Measurements from ENCODE around the gene RXRA.

The RXRA gene

DNA sequence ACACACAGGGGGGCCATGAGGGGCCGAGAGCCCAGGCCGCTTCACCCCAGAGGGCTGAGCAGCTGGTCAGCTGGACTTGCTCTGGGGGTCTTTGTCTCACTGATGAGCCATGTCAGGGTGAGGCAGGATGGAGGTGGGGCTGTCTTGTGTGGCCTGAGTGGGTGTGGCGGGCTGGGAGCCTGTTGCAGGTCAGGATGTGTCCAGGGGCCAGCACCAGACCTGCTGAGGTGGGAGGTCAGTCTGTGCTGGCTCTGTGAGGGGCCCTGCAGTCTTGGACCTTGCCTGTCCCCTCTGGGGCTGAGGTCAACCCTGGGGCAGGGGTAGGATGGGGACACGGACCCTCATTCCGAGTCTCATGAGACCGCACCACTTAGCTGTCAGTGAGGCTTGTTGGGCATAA lies 56.9 kb downstream of the RXRA start:
- no peak for DNase-seq (ENCODE audit: low spot score)

DNA sequence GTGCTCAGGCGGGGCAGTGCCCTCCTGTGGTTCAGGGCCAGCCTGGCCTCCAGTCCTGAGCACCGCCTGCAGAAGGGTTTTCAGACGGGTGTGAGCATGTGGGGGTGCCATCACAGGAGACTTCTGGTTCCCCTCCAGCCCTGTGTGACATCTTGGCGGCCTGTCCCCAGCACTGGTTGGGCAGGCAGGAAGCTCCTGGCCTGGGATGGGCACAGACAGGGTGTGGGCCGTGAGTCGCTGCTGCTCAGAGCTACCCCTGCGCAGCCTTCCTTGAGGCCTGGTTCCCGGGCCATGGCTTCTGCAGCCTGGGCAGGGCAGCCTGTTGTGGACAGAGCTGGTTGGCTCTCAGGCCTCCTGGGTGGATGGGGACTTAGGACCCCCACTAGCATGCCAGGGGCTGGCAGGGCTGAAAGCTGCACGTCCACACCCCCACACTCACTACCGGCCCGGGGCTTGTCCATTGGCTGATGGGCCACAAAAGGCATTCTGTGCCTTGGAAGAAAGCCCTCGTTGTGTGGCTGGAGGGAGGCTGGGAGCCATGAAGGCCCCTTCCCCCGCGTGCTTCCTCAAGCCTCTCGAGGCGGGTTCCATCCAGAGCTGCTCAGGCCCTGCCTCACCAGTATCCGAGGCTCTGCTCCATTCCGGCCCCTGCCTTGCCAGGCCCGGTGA lies 58.7 kb downstream of the RXRA start:
- no peak for DNase-seq (ENCODE audit: low spot score)

DNA sequence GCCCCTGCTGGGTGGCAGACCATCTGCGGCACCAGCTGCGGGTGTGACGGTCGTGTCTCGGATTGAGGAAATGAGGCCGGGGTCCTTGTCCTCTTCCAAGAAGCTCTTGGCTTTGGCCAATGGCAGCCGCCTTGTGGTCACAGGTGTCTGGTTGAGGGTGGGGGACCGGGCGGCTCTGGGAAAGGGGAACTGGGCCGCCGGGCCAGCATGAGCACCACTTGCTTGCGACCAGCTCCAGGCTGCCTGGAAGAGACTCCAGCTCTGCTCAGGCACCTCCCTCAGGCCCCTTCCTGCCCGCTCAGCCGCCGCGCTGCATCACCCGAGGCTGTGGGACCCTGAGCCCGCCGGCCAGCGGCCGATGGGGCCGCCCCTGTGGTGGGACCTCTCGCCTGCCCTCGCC lies 59.7 kb downstream of the RXRA start:
- DNase-seq (ENCODE audit: low spot score) = no peak

DNA sequence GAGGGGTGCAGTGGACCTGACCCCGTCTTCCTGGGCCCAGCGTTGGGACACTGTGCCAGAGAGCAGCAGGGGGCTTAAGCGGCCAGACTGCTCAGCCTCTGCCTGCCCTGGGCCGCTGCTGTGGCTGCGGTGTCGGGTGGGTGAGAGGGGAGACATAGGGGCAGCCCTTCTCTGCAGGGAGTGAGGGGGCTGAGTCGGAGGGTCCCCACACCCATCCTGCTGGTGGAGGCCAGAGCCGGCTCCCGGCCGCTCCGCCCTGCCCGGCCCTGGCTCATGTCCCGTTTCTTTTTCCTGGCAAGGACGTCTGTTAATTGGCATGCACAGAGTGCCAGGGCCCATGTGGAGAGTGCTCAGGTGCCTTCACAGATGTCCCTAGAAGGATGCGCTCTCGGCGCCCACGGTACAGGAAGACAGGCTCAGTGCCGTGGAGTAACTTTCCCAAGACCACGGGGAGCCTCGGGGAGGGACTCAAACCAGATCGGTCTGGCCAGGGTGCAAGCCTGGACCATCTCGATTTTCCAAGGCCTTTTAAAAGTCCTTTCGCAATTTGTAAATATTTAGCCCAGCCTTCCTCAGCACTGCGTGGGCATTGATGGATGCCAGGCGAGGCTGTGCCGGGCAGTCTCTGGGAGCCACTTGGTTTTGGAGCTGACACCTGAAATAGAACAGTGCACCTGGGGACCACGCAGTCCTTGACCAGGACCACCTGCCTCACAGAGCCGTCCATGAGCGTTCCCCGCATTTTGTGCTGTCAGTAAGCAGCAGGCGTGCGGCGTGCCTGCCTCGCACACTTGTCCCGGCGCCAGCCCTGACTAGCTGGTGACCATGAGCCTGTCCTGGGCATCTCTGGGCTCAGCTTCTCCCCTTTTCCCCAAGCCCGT lies 60.9 kb downstream of the RXRA start:
- no peak for DNase-seq (ENCODE audit: low spot score)

DNA sequence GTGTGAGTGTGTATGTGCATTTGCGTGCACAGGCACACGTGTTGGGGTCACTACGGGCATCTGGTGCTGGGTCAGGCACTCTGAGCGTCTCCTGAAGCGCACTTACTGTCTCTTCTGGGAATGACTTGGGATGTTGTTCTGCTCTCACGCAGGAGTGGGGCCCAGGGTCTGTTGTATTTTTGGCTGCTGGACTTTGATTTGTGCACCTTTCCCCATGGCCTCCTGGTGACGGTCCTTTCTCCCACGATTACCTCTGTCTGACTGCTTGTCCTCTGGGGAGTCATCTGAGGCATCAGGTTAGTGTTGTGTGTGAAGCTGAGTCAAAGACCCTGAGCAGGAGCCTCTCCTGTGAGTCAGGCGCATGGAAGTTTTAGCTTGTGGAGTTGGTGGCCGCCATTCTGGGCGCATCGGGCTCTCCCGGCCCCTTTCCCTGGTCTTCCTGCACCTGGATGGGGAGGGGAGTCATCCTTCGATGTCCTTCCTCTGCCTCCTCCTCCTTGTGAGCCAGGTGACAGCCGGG lies 62.1 kb downstream of the RXRA start:
- no peak for DNase-seq (ENCODE audit: low spot score)

DNA sequence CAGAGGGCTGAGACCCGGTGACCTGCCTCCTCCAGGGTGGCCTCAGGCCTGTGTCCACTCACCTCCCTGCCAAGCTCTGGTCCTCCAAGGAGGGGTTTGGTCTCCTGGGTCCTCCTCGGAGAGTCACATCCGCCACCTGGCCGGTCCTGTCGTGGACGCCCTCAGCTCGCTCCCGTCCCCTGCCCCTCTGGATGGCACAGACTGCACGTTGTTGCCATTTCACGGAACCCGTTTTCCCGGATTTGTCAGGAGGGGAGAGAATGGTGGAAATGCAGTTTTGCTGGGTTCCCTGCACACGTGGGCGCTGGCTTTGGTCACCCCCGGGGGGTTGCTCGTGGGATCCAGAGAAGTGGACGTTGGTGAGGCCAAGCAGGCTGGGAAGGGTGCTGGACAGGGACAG lies 62.7 kb downstream of the RXRA start:
- DNase-seq (ENCODE audit: low spot score) = no peak

DNA sequence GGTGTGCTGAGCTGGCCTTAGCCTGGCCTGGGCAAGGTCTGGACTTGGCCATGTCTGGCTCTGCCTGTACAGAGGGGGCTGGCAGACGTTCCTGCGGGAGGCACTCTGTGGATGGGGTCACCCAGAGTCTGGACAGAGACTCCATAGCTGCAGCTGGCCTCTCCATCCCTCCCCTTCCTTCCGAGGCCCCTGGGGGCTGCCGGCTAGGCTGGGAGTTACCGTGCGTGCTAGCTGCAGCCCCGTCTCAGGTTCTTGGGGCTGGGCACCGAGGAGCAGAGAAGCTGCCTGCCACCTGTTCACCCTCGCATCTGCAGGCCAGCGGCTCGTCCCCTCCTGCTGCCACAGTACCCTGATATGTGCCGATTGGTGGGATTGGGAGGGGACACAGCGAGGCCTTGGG lies 63.4 kb downstream of the RXRA start:
- DNase-seq (ENCODE audit: low spot score) = no peak

DNA sequence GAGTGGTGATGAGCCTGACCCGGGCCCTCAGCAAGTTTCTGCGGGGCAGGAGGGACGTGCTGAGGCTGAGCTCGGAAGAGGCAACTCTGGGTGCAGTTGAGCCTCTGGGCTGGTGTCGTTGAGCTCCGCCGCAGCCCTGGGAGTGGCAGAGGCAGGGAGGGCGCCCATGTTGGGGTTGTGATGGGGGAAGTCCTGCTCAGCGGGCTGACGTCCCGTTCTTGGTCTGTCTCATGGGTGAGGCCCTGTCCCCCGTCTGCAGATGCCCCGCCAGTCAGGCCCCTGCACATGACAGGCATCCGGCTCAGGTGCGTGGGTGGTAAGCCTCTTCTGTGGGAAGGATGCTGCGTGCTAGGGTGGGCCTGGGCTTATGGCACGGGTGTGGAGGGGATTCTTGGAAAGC lies 64.3 kb downstream of the RXRA start:
- DNase-seq (ENCODE audit: low spot score) = no peak

DNA sequence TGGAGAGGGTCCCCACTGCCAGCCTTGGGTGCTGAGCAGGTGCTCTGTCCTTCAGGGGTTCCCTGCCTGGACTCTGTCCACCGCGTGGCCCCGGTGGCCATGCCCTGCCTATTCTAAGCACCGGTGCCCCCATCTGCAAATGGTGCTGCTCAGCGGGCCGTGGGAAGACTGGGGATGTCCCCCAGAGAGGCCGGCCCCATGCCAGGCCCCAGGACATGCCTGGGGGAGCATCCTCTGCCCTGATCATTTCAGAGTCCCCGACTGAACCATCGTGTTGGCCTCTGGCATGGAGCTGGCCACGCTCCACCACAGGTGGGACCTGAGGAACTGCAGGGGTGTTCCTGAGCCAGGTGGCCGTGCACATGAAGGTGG lies 64.7 kb downstream of the RXRA start:
- no peak for DNase-seq (ENCODE audit: low spot score)

DNA sequence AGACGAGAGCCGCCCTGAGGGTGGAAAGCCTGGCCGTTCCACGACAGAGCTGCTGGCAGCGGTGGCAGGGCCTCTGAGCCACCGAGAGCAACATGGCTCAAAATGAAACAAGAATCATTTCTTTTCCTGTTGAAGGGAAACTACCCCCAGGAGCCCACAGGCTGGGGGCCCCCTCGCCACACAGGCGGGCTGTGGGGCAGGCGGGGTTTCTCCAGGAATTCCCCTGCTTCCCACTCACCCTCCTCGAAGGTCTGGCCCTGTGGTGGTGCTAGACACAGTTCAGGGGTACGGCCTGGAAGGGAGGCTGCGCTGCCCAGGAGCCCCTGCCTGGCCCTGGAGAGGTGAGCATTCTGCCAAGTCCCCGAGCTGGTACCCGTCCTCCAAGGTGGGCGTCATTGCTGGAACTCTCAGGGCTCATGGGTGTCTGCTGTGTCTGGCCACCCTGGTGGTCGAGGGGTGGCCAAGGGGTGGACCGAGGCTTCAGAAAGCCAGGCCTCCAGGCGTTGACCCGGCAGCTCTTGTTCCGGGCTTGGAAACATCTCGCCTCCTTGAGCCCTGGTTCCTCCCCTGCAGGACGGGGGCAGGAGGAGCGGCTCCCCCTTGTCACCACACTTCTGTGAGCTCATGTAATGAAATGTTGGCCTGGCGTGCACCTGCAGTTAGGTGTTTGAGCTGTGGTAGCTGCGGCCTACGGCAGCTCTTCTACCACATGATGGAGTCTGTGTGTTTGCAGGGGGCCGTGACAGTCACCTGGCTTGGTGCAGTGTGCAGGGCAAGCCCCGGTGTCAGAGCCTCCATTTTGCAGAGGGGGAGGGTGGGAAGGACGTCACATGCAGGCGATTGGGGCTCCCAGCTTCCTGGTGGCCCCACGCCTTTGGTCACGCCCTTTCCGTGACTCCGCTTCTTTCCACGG lies 65.3 kb downstream of the RXRA start:
- DNase-seq (ENCODE audit: low spot score) = no peak

DNA sequence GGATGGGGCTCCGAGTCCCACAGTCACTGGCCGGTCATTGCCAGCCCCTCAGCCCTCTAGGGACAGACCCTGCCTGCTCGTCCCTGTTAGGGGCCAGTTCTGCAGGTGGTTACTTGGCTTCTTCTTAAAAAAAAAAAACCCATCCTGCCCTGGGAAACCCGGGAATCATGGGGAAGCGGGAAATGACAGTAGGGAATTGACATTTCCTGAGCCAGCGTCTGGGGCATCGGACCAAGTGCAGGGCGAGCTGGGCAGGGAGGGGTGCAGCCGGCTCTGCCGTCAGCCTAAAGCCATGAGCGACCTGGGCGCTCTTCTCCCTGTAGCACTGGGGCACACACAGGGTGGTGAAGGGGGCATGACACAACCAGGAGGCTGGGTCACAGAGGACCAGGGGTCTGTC lies 66.6 kb downstream of the RXRA start:
- no peak for DNase-seq (ENCODE audit: low spot score)

DNA sequence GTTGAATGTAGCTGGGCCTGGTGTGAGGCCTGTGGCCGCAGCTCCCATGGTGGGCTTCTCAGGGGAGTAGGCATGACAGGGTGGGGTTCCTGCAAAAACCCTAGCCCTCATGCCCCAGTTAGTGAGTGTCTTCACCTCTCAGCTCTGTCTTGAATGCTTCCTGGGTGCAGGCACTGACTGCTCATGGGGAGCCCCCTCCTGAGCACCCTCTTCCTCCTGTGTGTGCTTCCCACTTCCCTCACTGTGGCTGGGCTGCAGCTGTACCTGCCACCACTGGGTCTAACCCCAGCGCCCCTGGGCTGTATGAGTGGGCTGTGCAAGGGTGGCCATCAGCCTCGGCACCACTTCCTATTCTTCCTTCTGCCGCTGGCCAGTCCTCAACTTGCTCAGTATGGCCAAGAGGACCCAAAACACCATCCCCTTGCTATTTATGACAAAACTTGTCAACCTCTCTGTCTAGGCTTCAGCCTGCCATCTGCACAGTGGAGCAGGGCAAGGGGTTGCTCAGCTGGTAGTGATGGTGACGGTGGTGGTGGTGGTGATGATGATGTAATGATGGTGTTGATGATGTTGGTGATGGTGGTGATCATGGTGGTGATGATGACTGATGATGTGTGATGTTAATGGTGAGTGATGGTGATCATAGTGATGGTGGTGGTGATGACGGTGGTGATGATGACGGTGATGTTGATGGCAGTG lies 67.5 kb downstream of the RXRA start:
- no peak for DNase-seq (ENCODE audit: low spot score)

DNA sequence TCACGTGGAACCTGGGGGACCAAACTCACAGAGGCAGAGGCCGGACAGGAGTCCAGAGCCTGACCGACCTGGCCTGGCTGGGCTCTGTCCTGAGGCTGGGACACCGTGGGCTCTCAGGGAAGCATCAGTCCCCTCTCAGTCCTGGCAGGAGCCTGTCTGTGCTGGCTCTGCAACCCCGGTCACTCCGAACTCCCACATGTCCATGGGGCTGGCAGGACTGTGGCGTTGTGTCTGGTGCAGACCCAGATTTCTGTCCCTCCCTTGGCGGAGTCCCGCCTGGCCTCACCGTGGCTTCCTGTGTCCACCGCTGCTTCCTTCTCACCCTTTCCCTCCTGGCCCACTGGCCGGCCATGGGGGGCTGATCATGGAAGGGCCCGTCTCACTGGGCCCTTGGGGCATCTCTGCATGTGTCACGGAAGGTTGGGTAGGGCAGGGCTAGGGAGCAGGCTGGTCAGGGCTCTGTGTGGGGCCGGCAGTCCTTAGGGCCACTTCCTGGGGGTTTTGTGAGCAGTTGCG lies 68.8 kb downstream of the RXRA start:
- DNase-seq (ENCODE audit: low spot score) = no peak

DNA sequence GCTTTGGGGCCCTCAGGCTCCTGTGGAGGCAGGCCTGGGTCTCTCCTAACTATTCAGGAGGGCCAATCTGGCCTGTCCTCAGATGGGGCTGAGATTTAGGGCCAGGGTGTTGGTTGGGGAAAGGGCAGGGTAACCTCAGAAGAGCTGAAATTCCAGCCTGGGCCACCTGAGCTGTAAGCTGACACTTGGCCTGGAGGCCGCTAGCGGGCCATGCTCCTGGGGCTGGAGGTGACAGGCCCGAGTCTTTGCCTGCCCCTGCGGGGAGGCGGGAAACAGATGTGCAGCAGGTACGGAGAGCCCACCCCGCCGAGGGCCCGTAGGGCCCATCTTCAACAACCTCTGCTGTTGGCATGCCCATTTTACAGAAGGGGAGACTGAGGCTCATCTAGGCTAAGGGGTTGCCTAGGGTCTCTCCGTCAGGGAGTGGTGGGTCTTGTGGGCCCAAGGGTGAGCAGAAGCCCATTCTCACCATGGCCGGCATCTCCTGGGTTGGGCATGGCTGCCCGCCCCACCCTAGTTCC lies 69.5 kb downstream of the RXRA start:
- no peak for DNase-seq (ENCODE audit: low spot score)

DNA sequence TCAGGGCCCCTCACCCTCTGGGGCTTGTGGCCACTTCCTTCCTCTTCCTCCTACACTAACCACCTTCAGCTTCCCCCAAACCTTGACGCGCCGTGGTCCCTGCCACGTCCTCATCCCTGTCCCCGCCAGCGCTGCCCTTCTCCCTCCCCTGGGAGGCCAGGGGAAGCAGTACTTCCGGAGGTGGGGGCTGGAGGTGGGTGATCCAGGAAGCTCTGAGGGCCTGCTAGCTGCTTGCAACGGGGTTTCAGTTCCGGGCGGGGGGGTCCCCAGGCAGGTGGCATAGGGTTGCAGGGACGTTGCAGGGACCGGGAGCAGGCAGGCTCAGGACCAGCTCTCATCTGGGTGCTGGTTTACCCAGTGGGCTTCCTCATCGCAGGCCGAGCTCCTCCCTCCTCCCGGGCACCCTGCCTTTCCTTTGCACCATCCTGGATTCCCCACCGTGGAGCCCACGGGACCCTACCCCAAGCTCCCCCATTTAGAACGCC lies 70.0 kb downstream of the RXRA start:
- no peak for DNase-seq (ENCODE audit: low spot score)

DNA sequence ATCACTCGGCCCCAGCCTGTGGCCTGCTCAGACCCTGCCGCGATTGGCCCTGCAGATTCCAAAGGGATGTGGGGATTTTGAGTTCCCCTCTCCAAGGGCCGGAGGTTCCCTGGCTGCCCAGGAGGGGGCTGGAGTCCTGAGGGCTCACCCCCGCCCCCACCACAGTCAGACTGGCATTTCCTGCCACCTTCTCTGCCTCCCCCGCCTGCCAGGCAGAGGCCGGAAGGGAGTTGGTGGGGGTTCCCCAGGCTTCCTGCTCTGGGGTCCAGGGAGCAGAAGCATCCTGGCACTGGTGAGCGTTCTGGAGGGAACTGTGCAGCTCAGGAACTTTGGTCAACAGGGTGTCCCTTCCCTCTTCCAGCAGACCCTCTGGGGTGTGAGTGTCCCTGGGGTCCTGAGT lies 70.6 kb downstream of the RXRA start:
- no peak for DNase-seq (ENCODE audit: low spot score)

DNA sequence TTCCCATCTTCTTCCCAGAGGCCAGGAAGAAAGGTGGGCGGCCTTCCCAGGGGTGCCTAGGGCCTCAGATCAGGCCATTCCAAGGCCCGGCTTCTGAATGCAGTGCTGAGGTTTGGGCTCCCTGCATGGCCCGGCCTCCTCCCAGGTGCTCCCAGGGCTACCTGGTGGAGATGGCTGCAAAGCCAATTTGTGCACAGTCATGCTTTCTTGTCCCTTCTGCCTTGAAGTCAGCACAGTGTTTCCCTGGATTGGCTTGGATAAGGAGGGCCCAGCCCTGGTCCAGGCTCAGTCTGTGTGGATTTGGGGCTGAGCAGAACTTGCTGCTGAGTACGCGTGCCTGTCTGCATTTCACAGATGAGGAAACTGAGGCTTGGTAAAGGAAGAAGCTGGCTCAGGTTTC lies 72.5 kb downstream of the RXRA start:
- DNase-seq (ENCODE audit: low spot score) = no peak

DNA sequence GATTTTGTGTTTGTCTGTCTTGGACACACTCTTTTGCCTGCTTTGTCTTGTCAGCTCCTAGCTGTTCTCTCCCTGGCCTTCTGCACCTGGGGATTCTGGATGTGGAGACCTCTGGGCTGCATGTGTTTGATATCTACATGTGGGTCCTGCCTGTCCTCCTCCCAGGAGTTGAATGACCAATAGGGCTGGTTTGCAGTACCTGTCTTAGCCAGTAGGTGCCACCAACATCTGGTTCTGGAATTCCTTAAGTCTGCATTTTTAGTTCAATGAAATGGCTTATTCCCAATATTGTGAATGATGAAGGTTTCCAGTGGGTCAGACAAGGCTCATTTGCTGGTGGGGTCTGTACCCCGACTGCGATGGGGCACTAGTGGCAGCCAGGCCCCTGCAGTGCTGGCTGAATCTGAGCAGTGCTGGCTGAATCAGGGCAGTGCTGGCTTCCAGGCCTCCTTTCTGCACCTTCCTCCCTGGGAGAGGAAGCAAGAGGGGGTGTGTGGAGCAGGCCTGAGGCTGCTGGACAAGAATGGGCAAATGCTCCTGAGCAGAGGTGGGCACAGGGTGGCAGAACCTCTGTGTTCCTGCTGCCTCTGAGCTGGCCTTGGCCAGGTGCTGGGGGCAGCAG lies 73.3 kb downstream of the RXRA start:
- DNase-seq (ENCODE audit: low spot score) = no peak

DNA sequence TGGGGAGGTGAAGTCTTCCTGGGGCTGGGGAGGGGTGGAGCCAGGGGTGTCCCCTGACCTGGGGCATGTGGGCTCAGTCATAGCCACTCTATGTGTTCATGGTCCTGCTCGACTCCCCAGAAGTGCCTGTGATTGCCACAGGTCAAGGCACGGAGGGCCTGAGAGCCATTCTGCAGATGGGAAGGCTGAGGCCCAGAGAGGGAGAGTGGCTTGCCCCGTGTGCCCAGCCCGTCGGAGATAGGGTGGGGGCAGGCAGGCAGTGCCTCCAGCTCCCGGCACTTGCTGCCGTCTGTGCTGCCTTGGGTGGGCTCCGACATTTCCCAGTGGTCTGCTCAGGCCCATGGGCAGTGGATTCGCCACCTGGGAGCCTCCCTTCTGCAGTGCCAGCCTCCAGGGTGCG lies 74.0 kb downstream of the RXRA start:
- no peak for DNase-seq (ENCODE audit: low spot score)

DNA sequence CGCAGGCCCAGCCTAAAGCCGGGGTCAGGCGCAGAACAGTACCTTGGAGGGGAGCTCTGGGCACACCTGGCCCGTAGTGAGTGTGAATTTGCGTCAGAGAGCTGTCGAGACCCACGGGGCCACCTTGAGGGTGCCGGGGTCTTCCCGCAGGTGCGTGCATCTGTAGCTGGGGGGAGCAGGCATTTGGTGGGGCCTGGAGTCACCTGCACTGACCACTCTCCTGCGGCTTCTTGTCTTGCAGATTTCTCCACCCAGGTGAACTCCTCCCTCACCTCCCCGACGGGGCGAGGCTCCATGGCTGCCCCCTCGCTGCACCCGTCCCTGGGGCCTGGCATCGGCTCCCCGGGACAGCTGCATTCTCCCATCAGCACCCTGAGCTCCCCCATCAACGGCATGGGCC lies 75.1 kb downstream of the RXRA start:
- DNase-seq (ENCODE audit: low spot score) = no peak

DNA sequence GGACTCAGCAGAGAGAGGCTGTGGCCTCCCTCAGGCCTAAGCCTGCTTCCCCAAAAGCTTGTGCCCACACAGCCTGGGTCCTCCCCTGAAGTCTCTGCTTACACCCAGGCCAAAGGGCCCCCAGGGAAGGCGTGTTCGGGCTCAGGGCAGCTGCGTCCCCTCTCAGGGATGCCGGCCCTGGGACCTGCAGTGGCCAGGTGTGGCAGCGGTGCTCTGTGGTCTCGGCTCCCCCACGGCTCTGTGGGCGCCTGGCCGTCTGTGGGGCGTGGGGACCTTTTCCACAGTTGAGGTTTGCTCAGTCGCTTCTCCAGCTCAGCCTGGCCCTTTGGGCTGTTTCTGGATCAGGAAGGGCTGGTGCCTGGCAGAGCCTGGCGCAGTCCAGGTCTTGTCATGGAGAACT lies 75.9 kb downstream of the RXRA start:
- no peak for DNase-seq (ENCODE audit: low spot score)
